Activated naive CD4-positive, alpha-beta T cell treated with anti-CD3 and anti-CD28 coated beads, Interleukin-2, amount 50 U/mL, for 72 hours (primary cell): ENCODE results near the gene RPA4. TPM values are rescaled to one million over a fixed set of nuclear protein-coding genes. Genes with fewer than 3 reads are reported as not detected.
"Not testable (repeated sequence)": the region's sequence is repeated elsewhere in the genome, so short reads cannot be mapped to it uniquely, and the experiment has no call there.

Experiments used
- ATAC-seq, 2 donors: fragments of 150-1000 bp; cut with Tn5 transposase; 2 replicates each; pipeline ENCODE4 v1.10.0; 2021; ENCODE audit warnings: mild to moderate bottlenecking in 2 of 2, moderate library complexity in 2 of 2
- DNase-seq, 2 donors: peaks; one replicate each; pipeline ENCODE4 v3.0.0; 2021 to 2022; ENCODE audit warnings: low spot score in 2 of 2
- H3K27ac Mint-ChIP-seq, 2 donors: one replicate each; pipeline ENCODE4 v1.8.0; 2022; ENCODE audit warnings: mild to moderate bottlenecking in 2 of 2, mixed read lengths in 2 of 2
- H3K36me3 Mint-ChIP-seq, 2 donors: one replicate each; pipeline ENCODE4 v1.8.0; 2022; ENCODE audit warnings: mixed read lengths in 2 of 2
- H3K9me3 Mint-ChIP-seq, 2 donors: one replicate each; pipeline ENCODE4 v1.8.0; 2022; ENCODE audit warnings: mixed read lengths in 2 of 2
- total RNA-seq, 2 donors: library from RNA; stranded (reverse); gene quantifications; one replicate each; pipeline ENCODE4 v1.2.3, GENCODE V29; 2022

RPA4 gene
- under 1 TPM; 0.39 to 0.62 TPM for total RNA-seq

- H3K27ac Mint-ChIP-seq: no peak within 1 kb of the TSS
- H3K36me3 Mint-ChIP-seq: no peaks in the 10 kb centered on the region
- no peak for ATAC-seq
- H3K9me3 Mint-ChIP-seq: no peaks in the 10 kb centered on the region
- DNase-seq: no peak
These were observed at the start of gene RPA4 for GRCh38 chrX:96883608-96884007. Gene RPA4 (plus strand): TSS chrX:96883908. CDS start chrX:96884311, 403 bp downstream.

GRCh38 chrX:96834137-96834536 lies 49.6 kb upstream of the RPA4 start:
- no peak overlapping the region for H3K27ac Mint-ChIP-seq
- H3K36me3 Mint-ChIP-seq: no peaks in the 10 kb centered on the region
- no peak for DNase-seq
- no peaks in the 10 kb centered on the region for H3K9me3 Mint-ChIP-seq
- ATAC-seq: no peak

- no peaks in the 10 kb centered on the region for H3K36me3 Mint-ChIP-seq
- ATAC-seq: no peak
- no peak for DNase-seq
- H3K9me3 Mint-ChIP-seq: no peaks in the 10 kb centered on the region
- H3K27ac Mint-ChIP-seq: no peak overlapping the region
These were observed 47.9 kb upstream of the RPA4 start for GRCh38 chrX:96835660-96836289.

GRCh38 chrX:96837808-96838207 lies 45.9 kb upstream of the RPA4 start:
- H3K27ac Mint-ChIP-seq: no peak overlapping the region
- ATAC-seq: no peak
- no peaks in the 10 kb centered on the region for H3K9me3 Mint-ChIP-seq
- H3K36me3 Mint-ChIP-seq: no peaks in the 10 kb centered on the region
- no peak for DNase-seq

- peak in 1 of 2 donors; percentile 51 for ATAC-seq
- no peaks in the 10 kb centered on the region for H3K36me3 Mint-ChIP-seq
- no peaks in the 10 kb centered on the region for H3K9me3 Mint-ChIP-seq
These were observed 45.2 kb upstream of the RPA4 start for GRCh38 chrX:96838537-96838936.

GRCh38 chrX:96841325-96841724 lies 42.4 kb upstream of the RPA4 start:
- no peaks in the 10 kb centered on the region for H3K9me3 Mint-ChIP-seq
- no peak overlapping the region for H3K27ac Mint-ChIP-seq

More at GRCh38 chrX:96838537-96838936, 45.2 kb upstream of the RPA4 start:
- H3K27ac Mint-ChIP-seq: no peak overlapping the region
- DNase-seq: no peak

GRCh38 chrX:96841866-96842265 lies 41.8 kb upstream of the RPA4 start:
- H3K36me3 Mint-ChIP-seq, ATAC-seq, DNase-seq, H3K9me3 Mint-ChIP-seq, H3K27ac Mint-ChIP-seq: not testable (repeated sequence)

More at GRCh38 chrX:96841325-96841724, 42.4 kb upstream of the RPA4 start:
- DNase-seq: no peak
- no peak for ATAC-seq
- H3K36me3 Mint-ChIP-seq: no peaks in the 10 kb centered on the region

GRCh38 chrX:96843566-96843965 lies 40.1 kb upstream of the RPA4 start:
- DNase-seq: no peak
- H3K36me3 Mint-ChIP-seq: no peaks in the 10 kb centered on the region
- no peak overlapping the region for H3K27ac Mint-ChIP-seq
- H3K9me3 Mint-ChIP-seq: no peaks in the 10 kb centered on the region
- ATAC-seq: no peak

GRCh38 chrX:96846841-96847240 lies 36.9 kb upstream of the RPA4 start:
- DNase-seq: no peak
- no peak overlapping the region for H3K27ac Mint-ChIP-seq
- H3K9me3 Mint-ChIP-seq: no peaks in the 10 kb centered on the region
- no peaks in the 10 kb centered on the region for H3K36me3 Mint-ChIP-seq
- no peak for ATAC-seq

GRCh38 chrX:96859422-96859821 lies 24.3 kb upstream of the RPA4 start:
- not testable (repeated sequence) for H3K9me3 Mint-ChIP-seq, DNase-seq, ATAC-seq, H3K36me3 Mint-ChIP-seq, H3K27ac Mint-ChIP-seq

- Mint-ChIP-seq H3K36me3 (no peaks in the 10 kb centered on the region), H3K27ac (no peak overlapping the region)
- ATAC-seq: no peak
These were observed 22.5 kb upstream of the RPA4 start for GRCh38 chrX:96861218-96861617.

GRCh38 chrX:96861661-96862060 lies 22.0 kb upstream of the RPA4 start:
- no peaks in the 10 kb centered on the region for H3K9me3 Mint-ChIP-seq
- no peaks in the 10 kb centered on the region for H3K36me3 Mint-ChIP-seq
- ATAC-seq (no peak), DNase-seq (no peak)
- H3K27ac Mint-ChIP-seq: no peak overlapping the region

More at GRCh38 chrX:96861218-96861617, 22.5 kb upstream of the RPA4 start:
- no peaks in the 10 kb centered on the region for H3K9me3 Mint-ChIP-seq
- no peak for DNase-seq

GRCh38 chrX:96884027-96884426 lies 319 bp downstream of the RPA4 start:
- DNase-seq (no peak), ATAC-seq (no peak)
- Mint-ChIP-seq H3K9me3 (no peaks in the 10 kb centered on the region), H3K36me3 (no peaks in the 10 kb centered on the region), H3K27ac (no peak overlapping the region)

- DNase-seq (no peak), ATAC-seq (no peak)
- Mint-ChIP-seq H3K9me3 (no peaks in the 10 kb centered on the region), H3K36me3 (no peaks in the 10 kb centered on the region), H3K27ac (no peak overlapping the region)
These were observed 6.0 kb downstream of the RPA4 start for GRCh38 chrX:96889726-96890125.

GRCh38 chrX:96906741-96907140 lies 23.0 kb downstream of the RPA4 start:
- H3K9me3 Mint-ChIP-seq: no peaks in the 10 kb centered on the region
- ATAC-seq: no peak
- H3K27ac Mint-ChIP-seq: no peak overlapping the region
- no peak for DNase-seq
- no peaks in the 10 kb centered on the region for H3K36me3 Mint-ChIP-seq

- Mint-ChIP-seq H3K36me3 (no peaks in the 10 kb centered on the region), H3K27ac (no peak overlapping the region), H3K9me3 (no peaks in the 10 kb centered on the region)
- DNase-seq: no peak
- ATAC-seq: no peak
These were observed 24.0 kb downstream of the RPA4 start for GRCh38 chrX:96907516-96908272.

- H3K27ac Mint-ChIP-seq: no peak overlapping the region
These were observed 25.6 kb downstream of the RPA4 start for GRCh38 chrX:96909291-96909690.

GRCh38 chrX:96918864-96919263 lies 35.2 kb downstream of the RPA4 start:
- ATAC-seq (no peak), DNase-seq (no peak)
- Mint-ChIP-seq H3K27ac (no peak overlapping the region), H3K36me3 (peaks cover 0 to 6% of the 10 kb centered on the region in 2 donors), H3K9me3 (no peaks in the 10 kb centered on the region)

More at GRCh38 chrX:96909291-96909690, 25.6 kb downstream of the RPA4 start:
- ATAC-seq (peak in 1 of 2 donors; percentile 30), DNase-seq (no peak)
- Mint-ChIP-seq H3K9me3 (no peaks in the 10 kb centered on the region), H3K36me3 (no peaks in the 10 kb centered on the region)
